Activated T-cell treated with anti-CD3 and anti-CD28 coated beads, Interleukin-2, amount 50 U/mL, for 4 hours (primary cell): ENCODE data around the gene ATP2A1. TPM values are rescaled to one million over a fixed set of nuclear protein-coding genes. Genes with fewer than 3 reads are reported as not detected.
"Not testable (repeated sequence)": the region's sequence is repeated elsewhere in the genome, so short reads cannot be mapped to it uniquely, and the experiment has no call there.

ENCODE experiments used
- ATAC-seq, 2 donors: fragments of 200-7000 bp; cut with Tn5 transposase; one replicate each; pipeline ENCODE4 v1.10.0; 2021
- DNase-seq: peaks from one replicate; pipeline ENCODE4 v3.0.0-alpha.2; 2020
- H3K27me3 Mint-ChIP-seq: one replicate; pipeline ENCODE4 v1.8.0; 2021; ENCODE audit warnings: low read depth, mixed read lengths
- H3K36me3 Mint-ChIP-seq: one replicate; pipeline ENCODE4 v1.8.0; 2022; ENCODE audit warnings: mixed read lengths; ENCODE audit not compliant: insufficient read depth
- H3K4me1 Mint-ChIP-seq: one replicate; pipeline ENCODE4 v1.8.0; 2021; ENCODE audit warnings: low read depth, mixed read lengths
- H3K4me3 Mint-ChIP-seq: one replicate; pipeline ENCODE4 v1.8.0; 2021; ENCODE audit warnings: mild to moderate bottlenecking, moderate library complexity, mixed read lengths
- H3K9me3 Mint-ChIP-seq: one replicate; pipeline ENCODE4 v1.8.0; 2021; ENCODE audit warnings: mixed read lengths
- total RNA-seq, 3 donors: library from RNA; stranded (reverse); gene quantifications; one replicate each; pipeline ENCODE4 v1.2.1, GENCODE V29; 2021

The ATP2A1 gene
- total RNA-seq, 3 donors from 2014 or later, result 1.0 to 1.4 (median 1.4) TPM

GRCh38 chr16:28882551-28883160, 4.4 kb downstream of the ATP2A1 start:
- Mint-ChIP-seq H3K27me3 (peaks cover 14% of the 10 kb centered on the region), H3K4me1 (peaks cover 13% of the 10 kb centered on the region), H3K9me3 (no peaks in the 10 kb centered on the region), H3K4me3 (no peak overlapping the region), H3K36me3 (no peaks in the 10 kb centered on the region)
- DNase-seq (no peak), ATAC-seq (no peak)

DNA sequence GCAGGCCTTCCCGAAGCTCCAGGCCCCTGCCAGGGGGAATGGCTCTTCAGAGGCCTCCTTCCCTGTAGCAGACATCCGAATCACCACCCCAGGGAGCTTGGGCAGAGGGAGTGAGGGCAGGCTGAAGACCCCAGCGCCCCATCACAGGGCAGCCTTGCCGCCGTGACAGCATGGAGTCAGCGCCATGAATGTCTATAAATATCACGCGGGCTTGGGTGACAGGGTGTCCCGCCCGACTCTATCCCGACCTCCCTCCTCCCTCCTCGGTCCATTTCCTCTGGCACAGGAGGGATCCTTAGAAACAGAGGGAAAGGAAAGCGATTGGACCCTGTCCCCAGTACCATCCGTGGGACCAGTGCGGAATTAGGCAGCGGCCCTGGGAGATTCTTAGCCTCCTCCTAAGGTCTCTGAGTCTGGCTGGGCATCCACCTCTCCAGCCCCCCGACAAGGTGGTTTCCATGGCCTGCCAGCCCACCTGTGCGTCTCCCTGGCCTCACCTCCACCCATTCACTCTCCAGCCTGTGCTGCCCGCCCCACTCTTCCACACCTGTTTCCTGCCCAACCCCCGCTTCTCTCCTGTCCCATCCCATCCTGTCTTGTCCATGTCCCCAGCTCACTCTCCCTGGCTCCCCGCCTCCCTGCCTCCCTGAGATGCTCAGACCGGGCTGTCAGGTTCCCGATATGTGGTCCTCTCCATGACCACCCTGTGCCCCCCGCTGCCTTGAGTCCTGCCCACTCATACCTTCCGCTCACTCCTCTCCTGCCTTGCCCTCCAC, 5.1 kb downstream of the ATP2A1 start:
- ATAC-seq (no peak), DNase-seq (no peak)
- Mint-ChIP-seq H3K4me3 (no peak overlapping the region), H3K4me1 (peaks cover 13% of the 10 kb centered on the region), H3K36me3 (no peaks in the 10 kb centered on the region), H3K9me3 (no peaks in the 10 kb centered on the region), H3K27me3 (peaks cover 14% of the 10 kb centered on the region)

GRCh38 chr16:28884045-28884444, 5.8 kb downstream of the ATP2A1 start:
- ATAC-seq, result no peak

GRCh38 chr16:28886945-28887344, 8.7 kb downstream of the ATP2A1 start:
- ATAC-seq, result no peak
- Mint-ChIP-seq H3K27me3 (peaks cover 7% of the 10 kb centered on the region), H3K4me1 (no peaks in the 10 kb centered on the region), H3K36me3 (no peaks in the 10 kb centered on the region), H3K9me3 (no peaks in the 10 kb centered on the region), H3K4me3 (no peak overlapping the region)
- DNase-seq, result no peak

More at GRCh38 chr16:28884045-28884444, 5.8 kb downstream of the ATP2A1 start:
- no peak for DNase-seq
- peaks cover 11% of the 10 kb centered on the region for H3K4me1 Mint-ChIP-seq
- H3K4me3 Mint-ChIP-seq, result no peak overlapping the region
- H3K27me3 Mint-ChIP-seq, result peaks cover 14% of the 10 kb centered on the region
- no peaks in the 10 kb centered on the region for H3K36me3 Mint-ChIP-seq
- no peaks in the 10 kb centered on the region for H3K9me3 Mint-ChIP-seq

DNA sequence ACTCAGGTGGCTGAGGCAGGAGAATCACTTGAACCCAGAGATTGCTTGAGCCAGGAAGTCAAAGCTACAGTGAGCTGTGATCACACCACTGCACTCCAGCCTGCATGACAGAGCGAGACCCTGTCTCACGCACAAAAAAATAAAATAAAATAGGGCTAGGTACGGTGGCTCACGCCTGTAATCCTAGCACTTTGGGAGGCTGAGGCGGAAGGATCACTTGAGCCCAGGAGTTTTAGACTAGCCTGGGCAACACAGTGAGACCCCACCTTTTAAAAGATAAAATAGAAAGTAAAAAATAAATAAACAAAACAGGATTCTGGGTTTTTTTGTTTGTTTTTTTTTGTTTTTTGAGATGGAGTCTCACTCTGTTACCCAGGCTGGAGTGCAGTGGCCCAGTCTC, 12.1 kb downstream of the ATP2A1 start:
- H3K9me3 Mint-ChIP-seq, H3K36me3 Mint-ChIP-seq, ATAC-seq, H3K4me1 Mint-ChIP-seq, H3K4me3 Mint-ChIP-seq, DNase-seq, H3K27me3 Mint-ChIP-seq: not testable (repeated sequence)

GRCh38 chr16:28891964-28892890, 13.9 kb downstream of the ATP2A1 start:
- Mint-ChIP-seq H3K9me3 (no peaks in the 10 kb centered on the region), H3K36me3 (no peaks in the 10 kb centered on the region), H3K4me1 (no peaks in the 10 kb centered on the region), H3K27me3 (no peaks in the 10 kb centered on the region), H3K4me3 (no peak overlapping the region)
- DNase-seq (no peak), ATAC-seq (no peak)

DNA sequence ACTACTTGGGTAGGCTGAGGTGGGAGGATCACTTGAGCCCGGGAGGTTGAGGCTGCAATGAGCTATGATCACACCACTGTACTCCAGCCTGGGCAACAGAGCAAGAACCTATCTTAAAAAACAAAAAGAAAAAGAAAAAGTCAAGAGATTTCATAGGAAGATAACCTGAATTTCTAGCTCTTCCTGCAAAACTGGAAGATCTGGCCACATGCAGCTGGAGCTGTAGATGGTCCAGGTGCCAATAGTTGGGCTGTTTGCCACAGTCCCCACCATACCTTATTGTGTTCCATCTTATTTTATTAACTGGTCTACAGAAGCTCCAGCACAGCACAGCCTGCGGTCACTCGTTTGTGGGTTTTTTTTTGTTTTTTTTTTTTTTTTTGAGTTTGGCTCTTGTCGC, 15.0 kb downstream of the ATP2A1 start:
- Mint-ChIP-seq H3K4me1 (no peaks in the 10 kb centered on the region), H3K36me3 (no peaks in the 10 kb centered on the region), H3K27me3 (no peaks in the 10 kb centered on the region), H3K9me3 (no peaks in the 10 kb centered on the region), H3K4me3 (no peak overlapping the region)
- DNase-seq (no peak), ATAC-seq (no peak)

- ATAC-seq (no peak), DNase-seq (no peak)
- no peak overlapping the region for H3K4me3 Mint-ChIP-seq
- no peaks in the 10 kb centered on the region for H3K27me3 Mint-ChIP-seq
- no peaks in the 10 kb centered on the region for H3K9me3 Mint-ChIP-seq
- no peaks in the 10 kb centered on the region for H3K4me1 Mint-ChIP-seq
- H3K36me3 Mint-ChIP-seq, result no peaks in the 10 kb centered on the region
Measured at GRCh38 chr16:28895609-28896008, 17.3 kb downstream of the ATP2A1 start.

DNA sequence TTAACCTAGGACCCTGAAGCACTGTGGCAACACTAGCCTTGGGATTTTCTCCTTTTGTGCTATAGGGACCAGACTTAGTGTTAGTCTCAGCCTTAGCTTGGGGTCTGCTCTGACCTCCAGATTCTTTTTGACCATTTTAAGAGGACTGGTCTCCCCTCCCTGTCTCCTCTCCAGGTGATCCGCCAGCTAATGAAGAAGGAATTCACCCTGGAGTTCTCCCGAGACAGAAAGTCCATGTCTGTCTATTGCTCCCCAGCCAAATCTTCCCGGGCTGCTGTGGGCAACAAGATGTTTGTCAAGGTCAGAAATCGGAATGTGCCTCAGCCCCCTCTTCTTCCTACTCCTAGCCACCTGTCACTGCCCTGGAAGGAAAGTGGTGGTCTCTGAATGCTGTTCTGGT, 19.5 kb downstream of the ATP2A1 start:
- ATAC-seq (no peak), DNase-seq (no peak)
- Mint-ChIP-seq H3K4me3 (no peak overlapping the region), H3K9me3 (no peaks in the 10 kb centered on the region), H3K4me1 (no peaks in the 10 kb centered on the region), H3K36me3 (no peaks in the 10 kb centered on the region), H3K27me3 (no peaks in the 10 kb centered on the region)

DNA sequence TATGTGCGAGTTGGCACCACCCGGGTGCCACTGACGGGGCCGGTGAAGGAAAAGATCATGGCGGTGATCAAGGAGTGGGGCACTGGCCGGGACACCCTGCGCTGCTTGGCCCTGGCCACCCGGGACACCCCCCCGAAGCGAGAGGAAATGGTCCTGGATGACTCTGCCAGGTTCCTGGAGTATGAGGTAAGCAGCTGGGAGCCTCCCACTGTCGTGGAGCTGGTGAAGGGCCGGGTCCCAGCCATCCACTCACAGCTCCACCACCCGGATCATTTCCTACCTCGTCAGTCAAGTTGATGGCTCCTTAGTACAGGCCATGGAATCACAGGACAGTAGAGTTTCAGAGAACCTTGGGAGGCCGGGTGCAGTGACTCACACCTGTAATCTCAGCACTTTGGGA, 20.0 kb downstream of the ATP2A1 start:
- ATAC-seq (no peak), DNase-seq (no peak)
- no peak overlapping the region for H3K4me3 Mint-ChIP-seq
- no peaks in the 10 kb centered on the region for H3K27me3 Mint-ChIP-seq
- H3K9me3 Mint-ChIP-seq, result no peaks in the 10 kb centered on the region
- no peaks in the 10 kb centered on the region for H3K4me1 Mint-ChIP-seq
- H3K36me3 Mint-ChIP-seq, result no peaks in the 10 kb centered on the region

DNA sequence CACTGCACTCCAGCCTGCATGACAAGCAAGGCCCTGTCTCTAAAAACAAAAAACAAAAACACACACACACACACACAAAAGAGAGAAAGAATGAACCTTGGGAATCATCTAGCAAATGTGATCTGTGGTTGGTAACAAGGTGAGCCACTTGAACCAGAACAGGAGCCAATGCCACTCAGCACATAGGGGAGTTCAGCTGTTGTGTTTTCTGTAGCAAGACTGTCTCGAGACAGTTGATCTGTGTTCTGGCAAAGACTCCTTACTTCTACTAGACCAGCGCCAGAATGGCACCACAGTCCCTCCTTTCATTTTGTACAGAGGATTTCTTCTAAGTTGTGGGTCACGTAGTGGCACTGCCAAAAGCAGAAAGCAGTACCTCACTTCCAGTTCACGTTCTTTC, 20.7 kb downstream of the ATP2A1 start:
- H3K27me3 Mint-ChIP-seq, result no peaks in the 10 kb centered on the region
- DNase-seq (no peak), ATAC-seq (no peak)
- no peaks in the 10 kb centered on the region for H3K9me3 Mint-ChIP-seq
- H3K4me1 Mint-ChIP-seq, result no peaks in the 10 kb centered on the region
- no peak overlapping the region for H3K4me3 Mint-ChIP-seq
- no peaks in the 10 kb centered on the region for H3K36me3 Mint-ChIP-seq

DNA sequence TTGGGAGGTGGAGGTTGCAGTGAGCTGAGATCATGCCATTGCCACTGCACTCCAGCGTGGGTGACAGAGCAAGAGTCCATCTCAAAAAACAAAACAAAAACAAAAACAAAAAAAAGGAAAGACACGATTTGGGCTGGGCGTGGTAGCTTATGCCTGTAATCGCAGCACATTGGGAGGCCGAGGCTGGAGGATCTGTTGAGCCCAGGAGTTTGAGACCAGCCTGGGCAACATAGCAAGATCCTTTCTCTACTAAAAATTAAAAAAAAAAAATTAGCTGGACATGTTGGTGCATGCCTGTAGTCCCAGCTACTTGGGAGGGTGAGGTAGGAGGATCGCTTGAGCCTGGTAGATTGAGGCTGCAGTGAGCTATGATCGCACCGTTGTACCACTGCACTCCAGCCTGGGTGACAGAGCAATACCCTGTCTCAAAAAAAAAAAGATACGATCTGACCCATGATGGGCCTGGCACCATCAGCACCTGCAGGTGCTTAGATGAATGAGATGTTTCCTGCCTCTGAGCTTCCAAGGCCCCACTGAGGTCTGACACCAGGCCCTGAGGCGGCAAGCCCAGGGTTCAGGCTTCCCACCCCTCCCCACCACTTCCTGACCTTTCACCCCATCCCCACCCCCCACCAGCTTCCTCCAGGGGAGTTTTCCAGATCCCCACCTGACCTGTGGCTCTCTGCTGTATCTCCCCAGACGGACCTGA, 21.7 kb downstream of the ATP2A1 start:
- no peaks in the 10 kb centered on the region for H3K4me1 Mint-ChIP-seq
- DNase-seq (no peak), ATAC-seq (no peak)
- H3K27me3 Mint-ChIP-seq, result no peaks in the 10 kb centered on the region
- H3K36me3 Mint-ChIP-seq, result no peaks in the 10 kb centered on the region
- no peak overlapping the region for H3K4me3 Mint-ChIP-seq
- no peaks in the 10 kb centered on the region for H3K9me3 Mint-ChIP-seq

GRCh38 chr16:28900601-28901000, 22.3 kb downstream of the ATP2A1 start:
- Mint-ChIP-seq H3K27me3 (no peaks in the 10 kb centered on the region), H3K4me3 (no peak overlapping the region), H3K9me3 (no peaks in the 10 kb centered on the region), H3K36me3 (no peaks in the 10 kb centered on the region), H3K4me1 (no peaks in the 10 kb centered on the region)
- ATAC-seq (no peak), DNase-seq (no peak)

GRCh38 chr16:28901862-28902261, 23.6 kb downstream of the ATP2A1 start:
- no peak for DNase-seq
- Mint-ChIP-seq H3K4me1 (no peaks in the 10 kb centered on the region), H3K36me3 (no peaks in the 10 kb centered on the region)

More at GRCh38 chr16:28901862-28902261, 23.6 kb downstream of the ATP2A1 start:
- Mint-ChIP-seq H3K9me3 (no peaks in the 10 kb centered on the region), H3K27me3 (no peaks in the 10 kb centered on the region), H3K4me3 (no peak overlapping the region)
- no peak for ATAC-seq
